ENCODE results near the gene DCAF11. TPM values are rescaled to one million over a fixed set of nuclear protein-coding genes. Genes with fewer than 3 reads are reported as not detected.

DCAF11 gene
- total and polyA plus RNA-seq, 2 of the 13 experiments (the other 11 are each of a cell fraction or from before 2014, with no cell fraction given), result 150 to 257 TPM

DNA sequence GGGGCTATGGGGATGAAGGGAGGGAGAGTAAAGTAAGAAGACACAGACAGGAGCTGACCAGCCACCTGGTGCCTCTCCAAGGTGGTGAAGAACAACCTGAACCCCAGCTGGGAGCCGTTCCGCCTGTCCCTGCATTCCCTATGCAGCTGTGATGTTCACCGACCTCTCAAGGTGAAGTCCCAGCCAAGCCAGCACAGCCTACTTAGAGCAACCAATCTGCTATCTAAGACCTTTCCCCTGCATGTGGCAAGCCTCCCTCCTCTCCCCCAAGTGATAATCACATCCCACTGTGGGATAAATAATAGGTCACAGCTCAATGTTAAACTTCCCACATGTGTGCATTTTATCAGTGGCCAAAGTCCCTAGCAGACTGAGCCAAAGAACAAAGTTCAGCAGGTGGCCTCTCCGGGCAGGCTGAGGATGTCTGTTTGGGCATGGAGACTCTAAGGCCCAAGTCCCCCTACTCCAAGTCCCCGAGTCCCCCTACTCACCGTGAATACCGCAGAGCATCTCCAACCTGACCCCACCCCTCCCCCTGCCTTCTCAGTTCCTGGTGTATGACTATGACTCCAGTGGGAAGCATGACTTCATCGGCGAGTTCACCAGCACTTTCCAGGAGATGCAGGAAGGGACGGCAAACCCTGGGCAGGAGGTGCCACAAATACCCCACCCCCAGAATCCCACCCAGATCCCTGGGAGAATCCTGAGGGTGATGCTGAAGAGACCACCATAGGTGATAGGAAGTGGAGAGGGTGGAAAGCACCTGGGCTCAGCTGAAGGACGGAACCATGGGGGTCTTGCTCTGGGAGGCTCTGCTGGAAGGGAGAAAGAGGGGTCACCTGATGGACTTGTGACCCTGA lies 39.7 kb upstream of the DCAF11 start (continued):
- TF ChIP-seq, protein P1, sequence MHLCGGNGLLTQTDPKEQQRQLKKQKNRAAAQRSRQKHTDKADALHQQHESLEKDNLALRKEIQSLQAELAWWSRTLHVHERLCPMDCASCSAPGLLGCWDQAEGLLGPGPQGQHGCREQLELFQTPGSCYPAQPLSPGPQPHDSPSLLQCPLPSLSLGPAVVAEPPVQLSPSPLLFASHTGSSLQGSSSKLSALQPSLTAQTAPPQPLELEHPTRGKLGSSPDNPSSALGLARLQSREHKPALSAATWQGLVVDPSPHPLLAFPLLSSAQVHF (CRISPR knock-in tag; IDR thresholded peaks at IDR 0.05), result no peak
- TF ChIP-seq ZNF232 (CRISPR knock-in tag; IDR thresholded peaks at IDR 0.05; ENCODE audit: borderline replicate concordance) (0 out of 2 replicates have a peak, but pooled peaks have one; percentile 22), SNAPC2 (CRISPR knock-in tag; IDR thresholded peaks at IDR 0.05) (peak; percentile 73; the same call in 1 of the 2 replicates), ZFX (CRISPR knock-in tag; IDR thresholded peaks at IDR 0.05; ENCODE audit: low read depth) (peak; percentile 39; the same call in 1 of the 2 replicates), POLR2A (IDR thresholded peaks at IDR 0.05; ENCODE audit: insufficient read depth in 1 of 2, low read depth in 2 of 2, low read length in 2 of 2) (no peak), PPARG (CRISPR knock-in tag; conservative IDR thresholded peaks at IDR 0.05) (0 out of 2 replicates have a peak, but pooled peaks have one; percentile 22), ZNF383 (CRISPR knock-in tag; IDR thresholded peaks at IDR 0.05; ENCODE audit: borderline replicate concordance) (0 out of 2 replicates have a peak, but pooled peaks have one; percentile 25), MED1 (CRISPR knock-in tag; IDR thresholded peaks at IDR 0.05) (peak; percentile 32; the same call in 1 of the 2 replicates), ZMYM3 (CRISPR knock-in tag; IDR thresholded peaks at IDR 0.05) (peak; percentile 11; the same call in 1 of the 2 replicates), ZNF143 (CRISPR knock-in tag; IDR thresholded peaks at IDR 0.05) (0 out of 2 replicates have a peak, but pooled peaks have one; percentile 7), ZNF747 (CRISPR knock-in tag; IDR thresholded peaks at IDR 0.05; ENCODE audit: borderline replicate concordance) (0 out of 2 replicates have a peak, but pooled peaks have one; percentile 42), RFX5 (IDR thresholded peaks at IDR 0.05; ENCODE audit: low read depth, low read length) (no peak), RXRB (CRISPR knock-in tag; IDR thresholded peaks at IDR 0.05; ENCODE audit: borderline replicate concordance) (peak; percentile 47; the same call in 1 of the 2 replicates), SAP130 (CRISPR knock-in tag; IDR thresholded peaks at IDR 0.05; ENCODE audit: low read depth) (peak; percentile 28; the same call in 1 of the 2 replicates), NCOR1 (IDR thresholded peaks at IDR 0.05; ENCODE audit: borderline replicate concordance, low read length) (peak; percentile 78), ZNF326 (CRISPR knock-in tag; IDR thresholded peaks at IDR 0.05; ENCODE audit: borderline replicate concordance) (no peak), MED8 (CRISPR knock-in tag; IDR thresholded peaks at IDR 0.05; ENCODE audit: insufficient replicate concordance) (no peak)
- TF ChIP-seq, protein P2, sequence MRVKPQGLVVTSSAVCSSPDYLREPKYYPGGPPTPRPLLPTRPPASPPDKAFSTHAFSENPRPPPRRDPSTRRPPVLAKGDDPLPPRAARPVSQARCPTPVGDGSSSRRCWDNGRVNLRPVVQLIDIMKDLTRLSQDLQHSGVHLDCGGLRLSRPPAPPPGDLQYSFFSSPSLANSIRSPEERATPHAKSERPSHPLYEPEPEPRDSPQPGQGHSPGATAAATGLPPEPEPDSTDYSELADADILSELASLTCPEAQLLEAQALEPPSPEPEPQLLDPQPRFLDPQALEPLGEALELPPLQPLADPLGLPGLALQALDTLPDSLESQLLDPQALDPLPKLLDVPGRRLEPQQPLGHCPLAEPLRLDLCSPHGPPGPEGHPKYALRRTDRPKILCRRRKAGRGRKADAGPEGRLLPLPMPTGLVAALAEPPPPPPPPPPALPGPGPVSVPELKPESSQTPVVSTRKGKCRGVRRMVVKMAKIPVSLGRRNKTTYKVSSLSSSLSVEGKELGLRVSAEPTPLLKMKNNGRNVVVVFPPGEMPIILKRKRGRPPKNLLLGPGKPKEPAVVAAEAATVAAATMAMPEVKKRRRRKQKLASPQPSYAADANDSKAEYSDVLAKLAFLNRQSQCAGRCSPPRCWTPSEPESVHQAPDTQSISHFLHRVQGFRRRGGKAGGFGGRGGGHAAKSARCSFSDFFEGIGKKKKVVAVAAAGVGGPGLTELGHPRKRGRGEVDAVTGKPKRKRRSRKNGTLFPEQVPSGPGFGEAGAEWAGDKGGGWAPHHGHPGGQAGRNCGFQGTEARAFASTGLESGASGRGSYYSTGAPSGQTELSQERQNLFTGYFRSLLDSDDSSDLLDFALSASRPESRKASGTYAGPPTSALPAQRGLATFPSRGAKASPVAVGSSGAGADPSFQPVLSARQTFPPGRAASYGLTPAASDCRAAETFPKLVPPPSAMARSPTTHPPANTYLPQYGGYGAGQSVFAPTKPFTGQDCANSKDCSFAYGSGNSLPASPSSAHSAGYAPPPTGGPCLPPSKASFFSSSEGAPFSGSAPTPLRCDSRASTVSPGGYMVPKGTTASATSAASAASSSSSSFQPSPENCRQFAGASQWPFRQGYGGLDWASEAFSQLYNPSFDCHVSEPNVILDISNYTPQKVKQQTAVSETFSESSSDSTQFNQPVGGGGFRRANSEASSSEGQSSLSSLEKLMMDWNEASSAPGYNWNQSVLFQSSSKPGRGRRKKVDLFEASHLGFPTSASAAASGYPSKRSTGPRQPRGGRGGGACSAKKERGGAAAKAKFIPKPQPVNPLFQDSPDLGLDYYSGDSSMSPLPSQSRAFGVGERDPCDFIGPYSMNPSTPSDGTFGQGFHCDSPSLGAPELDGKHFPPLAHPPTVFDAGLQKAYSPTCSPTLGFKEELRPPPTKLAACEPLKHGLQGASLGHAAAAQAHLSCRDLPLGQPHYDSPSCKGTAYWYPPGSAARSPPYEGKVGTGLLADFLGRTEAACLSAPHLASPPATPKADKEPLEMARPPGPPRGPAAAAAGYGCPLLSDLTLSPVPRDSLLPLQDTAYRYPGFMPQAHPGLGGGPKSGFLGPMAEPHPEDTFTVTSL (CRISPR knock-in tag; IDR thresholded peaks at IDR 0.05; ENCODE audit: borderline replicate concordance), result 0 out of 2 replicates have a peak, but pooled peaks have one; percentile 48
